GM15510 (cell line): ENCODE results near the gene LHX2.

ENCODE experiments used
- POLR2A ChIP-seq: IDR thresholded peaks from 3 replicates; pipeline ENCODE4 v1.6.1; 2011; ENCODE audit warnings: borderline replicate concordance; ENCODE audit not compliant: insufficient read length; ENCODE audit errors: extremely low read depth

The LHX2 gene

GRCh38 chr9:124016175-124017050 is 4.8 kb downstream of the LHX2 start:
- no peak for TF ChIP-seq POLR2A

- no peak for TF ChIP-seq POLR2A
Measured at GRCh38 chr9:124017051-124017928, 5.7 kb downstream of the LHX2 start.

- TF ChIP-seq POLR2A = no peak
Measured at GRCh38 chr9:124017929-124018729, 6.6 kb downstream of the LHX2 start.

GRCh38 chr9:124018730-124019697 is 7.4 kb downstream of the LHX2 start:
- no peak for TF ChIP-seq POLR2A

GRCh38 chr9:124019771-124020519 is 8.4 kb downstream of the LHX2 start:
- no peak for TF ChIP-seq POLR2A

GRCh38 chr9:124020520-124021384 is 9.2 kb downstream of the LHX2 start:
- no peak for TF ChIP-seq POLR2A

GRCh38 chr9:124021385-124021769 is 9.8 kb downstream of the LHX2 start:
- no peak for TF ChIP-seq POLR2A

- TF ChIP-seq POLR2A = no peak
Measured at GRCh38 chr9:124022201-124023121, 10.9 kb downstream of the LHX2 start.

- no peak for TF ChIP-seq POLR2A
Measured at GRCh38 chr9:124024107-124024506, 12.5 kb downstream of the LHX2 start.

GRCh38 chr9:124029617-124030016 is 18.0 kb downstream of the LHX2 start:
- no peak for TF ChIP-seq POLR2A

- no peak for TF ChIP-seq POLR2A
Measured at GRCh38 chr9:124030969-124031451, 19.4 kb downstream of the LHX2 start.
